ENCODE measurements around the gene FOXM1.

FOXM1 gene

GRCh38 chr12:2862876-2863275 is 14.1 kb downstream of the FOXM1 start:
- TF ChIP-seq CTCF (IDR thresholded peaks at IDR 0.05; ENCODE audit: low read depth, low read length): no peak
- H3K4me3 ChIP-seq (replicated peaks in 1 of 2; ENCODE audit: low read depth in 2 of 2, low read length in 2 of 2): no peak overlapping the region
- DNase-seq (ENCODE audit: low read depth in 2 of 2): no peak

- TF ChIP-seq CTCF (IDR thresholded peaks at IDR 0.05; ENCODE audit: low read depth, low read length): no peak
- no peak overlapping the region for H3K4me3 ChIP-seq (replicated peaks in 1 of 2; ENCODE audit: low read depth in 2 of 2, low read length in 2 of 2)
- DNase-seq (ENCODE audit: low read depth in 2 of 2): no peak
Measured at GRCh38 chr12:2860170-2860569, 16.8 kb downstream of the FOXM1 start.

GRCh38 chr12:2858944-2859421 is 18.0 kb downstream of the FOXM1 start:
- TF ChIP-seq CTCF (IDR thresholded peaks at IDR 0.05; ENCODE audit: low read depth, low read length): no peak
- H3K4me3 ChIP-seq (replicated peaks in 1 of 2; ENCODE audit: low read depth in 2 of 2, low read length in 2 of 2): no peak overlapping the region
- no peak for DNase-seq (ENCODE audit: low read depth in 2 of 2)

GRCh38 chr12:2858334-2858733 is 18.6 kb downstream of the FOXM1 start:
- no peak for TF ChIP-seq CTCF (IDR thresholded peaks at IDR 0.05; ENCODE audit: low read depth, low read length)
- no peak for DNase-seq (ENCODE audit: low read depth in 2 of 2)
- no peak overlapping the region for H3K4me3 ChIP-seq (replicated peaks in 1 of 2; ENCODE audit: low read depth in 2 of 2, low read length in 2 of 2)

- H3K4me3 ChIP-seq (replicated peaks in 1 of 2; ENCODE audit: low read depth in 2 of 2, low read length in 2 of 2): no peak overlapping the region
- DNase-seq (ENCODE audit: low read depth in 2 of 2): no peak
- no peak for TF ChIP-seq CTCF (IDR thresholded peaks at IDR 0.05; ENCODE audit: low read depth, low read length)
Measured at GRCh38 chr12:2857576-2857975, 19.4 kb downstream of the FOXM1 start.

- DNase-seq (ENCODE audit: low read depth in 2 of 2): no peak
- H3K4me3 ChIP-seq (replicated peaks in 1 of 2; ENCODE audit: low read depth in 2 of 2, low read length in 2 of 2): no peak within 1 kb of the TSS
- no peak for TF ChIP-seq CTCF (IDR thresholded peaks at IDR 0.05; ENCODE audit: low read depth, low read length)
Measured at GRCh38 chr12:2857021-2857431, 19.9 kb downstream of the FOXM1 start, which contains the start of gene TEX52. Gene TEX52, minus strand, starts transcription at chr12:2857039. Its CDS starts 13 bp downstream, at chr12:2857026.

GRCh38 chr12:2856051-2856450 is 20.9 kb downstream of the FOXM1 start:
- no peak for DNase-seq (ENCODE audit: low read depth in 2 of 2)
- H3K4me3 ChIP-seq (replicated peaks in 1 of 2; ENCODE audit: low read depth in 2 of 2, low read length in 2 of 2): no peak overlapping the region
- TF ChIP-seq CTCF (IDR thresholded peaks at IDR 0.05; ENCODE audit: low read depth, low read length): no peak

All from cardiac fibroblast (primary cell).